HG03521 (cell line): Measurements from ENCODE around the gene GRK2.
"Not testable (repeated sequence)": the region's sequence is repeated elsewhere in the genome, so short reads cannot be mapped to it uniquely, and the experiment has no call there.

Experiments
- ATAC-seq: cut with Tn5 transposase; IDR thresholded peaks from one replicate; pipeline ENCODE4 v1.9.1; 2021; ENCODE audit warnings: mild to moderate bottlenecking, moderate library complexity; ENCODE audit not compliant: unreplicated experiment

The GRK2 gene

GRCh38 chr11:67253872-67254624, 12.2 kb upstream of the GRK2 start:
- ATAC-seq: no peak

- no peak for ATAC-seq
Measured at GRCh38 chr11:67254798-67255197, 11.5 kb upstream of the GRK2 start.

- no peak for ATAC-seq
Measured at GRCh38 chr11:67255353-67255752, 10.9 kb upstream of the GRK2 start.

- ATAC-seq: no peak
Measured at GRCh38 chr11:67255864-67256263, 10.4 kb upstream of the GRK2 start.

GRCh38 chr11:67256477-67257135, 9.7 kb upstream of the GRK2 start:
- no peak for ATAC-seq

GRCh38 chr11:67260406-67260805, 5.9 kb upstream of the GRK2 start:
- no peak for ATAC-seq

GRCh38 chr11:67260885-67261639, 5.2 kb upstream of the GRK2 start:
- ATAC-seq: not testable (repeated sequence)

GRCh38 chr11:67261640-67261945, 4.7 kb upstream of the GRK2 start:
- ATAC-seq: no peak

GRCh38 chr11:67261946-67262681, 4.2 kb upstream of the GRK2 start:
- ATAC-seq: no peak

- ATAC-seq: no peak
Measured at GRCh38 chr11:67262731-67263675, 3.3 kb upstream of the GRK2 start.

GRCh38 chr11:67264260-67264659, 2.0 kb upstream of the GRK2 start:
- ATAC-seq: no peak

- no peak for ATAC-seq
Measured at GRCh38 chr11:67264877-67265632, 1.2 kb upstream of the GRK2 start.

- peak; percentile 43 for ATAC-seq
Measured at GRCh38 chr11:67265633-67266448, 432 bp upstream of the GRK2 start.

GRCh38 chr11:67267188-67268080, 1.2 kb downstream of the GRK2 start:
- ATAC-seq: no peak

- peak; percentile 31 for ATAC-seq
Measured at GRCh38 chr11:67268081-67268961, 2.0 kb downstream of the GRK2 start.

- ATAC-seq: no peak
Measured at GRCh38 chr11:67268962-67269268, 2.6 kb downstream of the GRK2 start.
